GM13976 (cell line): ENCODE measurements around the gene TACR1.

Experiments
- DNase-seq: peaks from one replicate; pipeline ENCODE4 v3.0.0; 2012; ENCODE audit warnings: low spot score
- CTCF ChIP-seq: IDR thresholded peaks from 2 replicates; pipeline ENCODE4 v1.5.1; 2012; ENCODE audit warnings: borderline replicate concordance, mild to moderate bottlenecking; ENCODE audit not compliant: insufficient read depth; ENCODE audit errors: extremely low read depth, missing control alignments, control extremely low read depth
- in situ Hi-C: fragments of 300-500 bp; cut with MboI; formaldehyde crosslinking; loops from one replicate; pipeline ENCODE4 v1.12.0; 2022; ENCODE audit warnings: low sequenced_read_pairs, mixed read lengths, inconsistent platforms; ENCODE audit not compliant: unreplicated experiment

The TACR1 gene

GRCh38 chr2:75200140-75201096 is 1.1 kb upstream of the TACR1 start:
- DNase-seq = peak; percentile 52
- in situ Hi-C loops = no loop called here
- no peak for TF ChIP-seq CTCF

GRCh38 chr2:75195076-75195691 is 4.1 kb downstream of the TACR1 start:
- DNase-seq = no peak
- in situ Hi-C loops = no loop called here
- TF ChIP-seq CTCF = no peak

- TF ChIP-seq CTCF = no peak
- no peak for DNase-seq
- in situ Hi-C loops = no loop called here
Measured at GRCh38 chr2:75194184-75194868, 5.0 kb downstream of the TACR1 start.

GRCh38 chr2:75192496-75192895 is 6.8 kb downstream of the TACR1 start:
- no peak for TF ChIP-seq CTCF
- in situ Hi-C loops = no loop called here
- no peak for DNase-seq

- DNase-seq = no peak
- no peak for TF ChIP-seq CTCF
- in situ Hi-C loops = no loop called here
Measured at GRCh38 chr2:75190271-75190990, 8.9 kb downstream of the TACR1 start.

- no peak for TF ChIP-seq CTCF
- in situ Hi-C loops = no loop called here
- DNase-seq = no peak
Measured at GRCh38 chr2:75186821-75187220, 12.5 kb downstream of the TACR1 start.
